OCI-LY1 (cell line): ENCODE data around the gene AIFM3.
"Not testable (repeated sequence)": the region's sequence is repeated elsewhere in the genome, so short reads cannot be mapped to it uniquely, and the experiment has no call there.

Experiments
- CTCF ChIP-seq: fragments of 200-600 bp; sonication (generic), shearing (Covaris generic); IDR thresholded peaks from 2 replicates; pipeline ENCODE4 v1.5.1; 2017; ENCODE audit warnings: mild to moderate bottlenecking, antibody characterized with exemption, low read length, moderate library complexity, mixed read lengths
- EZH2 ChIP-seq: fragments of 200-600 bp; sonication (generic), shearing (Covaris generic); IDR thresholded peaks from 2 replicates; pipeline ENCODE4 v1.8.0; 2017; ENCODE audit warnings: borderline replicate concordance, mixed run types, mild to moderate bottlenecking, antibody characterized with exemption, low read length, moderate library complexity, mixed read lengths

GRCh38 chr22:21009208-21009607 lies 42.2 kb downstream of the AIFM3 start:
- not testable (repeated sequence) for TF ChIP-seq CTCF, EZH2
